ENCODE results near the gene SMCO1. TPM values are rescaled to one million over a fixed set of nuclear protein-coding genes. Genes with fewer than 3 reads are reported as not detected.

Gene SMCO1
- polyA plus RNA-seq (2013, experiment 1 of 2) = 0.04 TPM
- 0.03 TPM for polyA plus RNA-seq (2013, experiment 2 of 2)

GRCh38 chr3:196514913-196515621 is at the start of gene SMCO1:
TSS of gene SMCO1 (minus strand) at chr3:196515346. CDS start at chr3:196515209, 137 bp downstream.
- Histone ChIP-seq H3K4me2 (ENCODE audit: low read length) (no peak within 1 kb of the TSS), H2BK120ac (ENCODE audit: low read depth, low read length) (no peak within 1 kb of the TSS), H3K4ac (ENCODE audit: low read depth, low read length) (no peak within 1 kb of the TSS), H3K27ac (ENCODE audit: low read depth, low read length) (no peak within 1 kb of the TSS), H3K4me3 (ENCODE audit: low read length) (no peak within 1 kb of the TSS), H2BK15ac (replicated peaks; ENCODE audit: low read depth) (no peak within 1 kb of the TSS), H3K4me1 (ENCODE audit: control insufficient read depth, low read depth, low read length) (no peaks in the 10 kb centered on the region), H3K23ac (ENCODE audit: low read length) (no peak within 1 kb of the TSS), H2BK5ac (ENCODE audit: low read length) (no peak within 1 kb of the TSS), H4K5ac (ENCODE audit: low read length) (no peak within 1 kb of the TSS), H2AK5ac (ENCODE audit: low read length) (no peak within 1 kb of the TSS), H3K79me2 (ENCODE audit: control insufficient read depth, insufficient read depth, low read length) (no peaks in the 10 kb centered on the region), H3K9ac (ENCODE audit: low read length) (no peak within 1 kb of the TSS), H4K8ac (ENCODE audit: low read depth, low read length) (no peak within 1 kb of the TSS), H3K79me1 (ENCODE audit: low read length) (no peaks in the 10 kb centered on the region), H3K56ac (ENCODE audit: low read length) (no peak within 1 kb of the TSS), H3K27me3 (ENCODE audit: insufficient read depth, low read length, poor library complexity) (no peaks in the 10 kb centered on the region), H3K36me3 (ENCODE audit: control insufficient read depth, insufficient read depth, low read length) (no peaks in the 10 kb centered on the region), H3K18ac (ENCODE audit: low read length) (no peak within 1 kb of the TSS)
- WGBS (ENCODE audit: extremely low coverage, insufficient coverage, low lambda C conversion rate) = no CpG with 5 or more reads among the region's 10 CpGs
- no peak for DNase-seq

GRCh38 chr3:196563721-196564225 is 48.6 kb upstream of the SMCO1 start:
- no peak for DNase-seq
- peaks cover 8% of the 10 kb centered on the region for H3K79me2 ChIP-seq (ENCODE audit: control insufficient read depth, insufficient read depth, low read length)
- no peak overlapping the region for H3K4ac ChIP-seq (ENCODE audit: low read depth, low read length)
- no peak overlapping the region for H2BK5ac ChIP-seq (ENCODE audit: low read length)
- no peak overlapping the region for H2BK120ac ChIP-seq (ENCODE audit: low read depth, low read length)
- no peak overlapping the region for H4K8ac ChIP-seq (ENCODE audit: low read depth, low read length)
- no CpG with 5 or more reads among the region's 9 CpGs for WGBS (ENCODE audit: extremely low coverage, insufficient coverage, low lambda C conversion rate)
- no peak overlapping the region for H4K5ac ChIP-seq (ENCODE audit: low read length)
- H3K56ac ChIP-seq (ENCODE audit: low read length) = no peak overlapping the region
- no peak overlapping the region for H2AK5ac ChIP-seq (ENCODE audit: low read length)
- H3K4me1 ChIP-seq (ENCODE audit: control insufficient read depth, low read depth, low read length) = no peaks in the 10 kb centered on the region
- no peak overlapping the region for H3K4me2 ChIP-seq (ENCODE audit: low read length)
- no peak overlapping the region for H2BK15ac ChIP-seq (replicated peaks; ENCODE audit: low read depth)
- H3K79me1 ChIP-seq (ENCODE audit: low read length) = peaks cover 6% of the 10 kb centered on the region
- no peak overlapping the region for H3K4me3 ChIP-seq (ENCODE audit: low read length)
- H3K27ac ChIP-seq (ENCODE audit: low read depth, low read length) = no peak overlapping the region
- H3K36me3 ChIP-seq (ENCODE audit: control insufficient read depth, insufficient read depth, low read length) = no peaks in the 10 kb centered on the region
- H3K9ac ChIP-seq (ENCODE audit: low read length) = no peak overlapping the region
- H3K18ac ChIP-seq (ENCODE audit: low read length) = no peak overlapping the region
- H3K23ac ChIP-seq (ENCODE audit: low read length) = no peak overlapping the region
- H3K27me3 ChIP-seq (ENCODE audit: insufficient read depth, low read length, poor library complexity) = no peaks in the 10 kb centered on the region

GRCh38 chr3:196559826-196560225 is 44.7 kb upstream of the SMCO1 start:
- H2BK15ac ChIP-seq (replicated peaks; ENCODE audit: low read depth) = no peak overlapping the region
- H2BK120ac ChIP-seq (ENCODE audit: low read depth, low read length) = no peak overlapping the region
- H3K79me2 ChIP-seq (ENCODE audit: control insufficient read depth, insufficient read depth, low read length) = no peaks in the 10 kb centered on the region
- H3K27ac ChIP-seq (ENCODE audit: low read depth, low read length) = no peak overlapping the region
- H4K8ac ChIP-seq (ENCODE audit: low read depth, low read length) = no peak overlapping the region
- WGBS (ENCODE audit: extremely low coverage, insufficient coverage, low lambda C conversion rate) = no CpG with 5 or more reads among the region's 3 CpGs
- H3K56ac ChIP-seq (ENCODE audit: low read length) = no peak overlapping the region
- DNase-seq = no peak
- H2BK5ac ChIP-seq (ENCODE audit: low read length) = no peak overlapping the region
- H3K4me2 ChIP-seq (ENCODE audit: low read length) = no peak overlapping the region
- H4K5ac ChIP-seq (ENCODE audit: low read length) = no peak overlapping the region
- no peak overlapping the region for H2AK5ac ChIP-seq (ENCODE audit: low read length)
- H3K18ac ChIP-seq (ENCODE audit: low read length) = no peak overlapping the region
- H3K27me3 ChIP-seq (ENCODE audit: insufficient read depth, low read length, poor library complexity) = no peaks in the 10 kb centered on the region
- no peaks in the 10 kb centered on the region for H3K4me1 ChIP-seq (ENCODE audit: control insufficient read depth, low read depth, low read length)
- no peak overlapping the region for H3K9ac ChIP-seq (ENCODE audit: low read length)
- no peak overlapping the region for H3K23ac ChIP-seq (ENCODE audit: low read length)
- H3K4me3 ChIP-seq (ENCODE audit: low read length) = no peak overlapping the region
- no peaks in the 10 kb centered on the region for H3K36me3 ChIP-seq (ENCODE audit: control insufficient read depth, insufficient read depth, low read length)
- no peak overlapping the region for H3K4ac ChIP-seq (ENCODE audit: low read depth, low read length)
- H3K79me1 ChIP-seq (ENCODE audit: low read length) = peaks cover 1% of the 10 kb centered on the region

- Histone ChIP-seq H2AK5ac (ENCODE audit: low read length) (no peak overlapping the region), H3K23ac (ENCODE audit: low read length) (no peak overlapping the region), H3K4me1 (ENCODE audit: control insufficient read depth, low read depth, low read length) (no peaks in the 10 kb centered on the region), H3K79me2 (ENCODE audit: control insufficient read depth, insufficient read depth, low read length) (no peaks in the 10 kb centered on the region), H2BK15ac (replicated peaks; ENCODE audit: low read depth) (no peak overlapping the region), H3K9ac (ENCODE audit: low read length) (no peak overlapping the region), H4K5ac (ENCODE audit: low read length) (no peak overlapping the region), H3K56ac (ENCODE audit: low read length) (no peak overlapping the region), H3K4ac (ENCODE audit: low read depth, low read length) (no peak overlapping the region), H3K27ac (ENCODE audit: low read depth, low read length) (no peak overlapping the region), H3K27me3 (ENCODE audit: insufficient read depth, low read length, poor library complexity) (no peaks in the 10 kb centered on the region), H3K36me3 (ENCODE audit: control insufficient read depth, insufficient read depth, low read length) (no peaks in the 10 kb centered on the region), H3K79me1 (ENCODE audit: low read length) (peaks cover 1% of the 10 kb centered on the region), H2BK120ac (ENCODE audit: low read depth, low read length) (no peak overlapping the region), H2BK5ac (ENCODE audit: low read length) (no peak overlapping the region), H3K4me3 (ENCODE audit: low read length) (no peak overlapping the region), H3K18ac (ENCODE audit: low read length) (no peak overlapping the region), H3K4me2 (ENCODE audit: low read length) (no peak overlapping the region), H4K8ac (ENCODE audit: low read depth, low read length) (no peak overlapping the region)
- no peak for DNase-seq
Measured at GRCh38 chr3:196558476-196558875, 43.3 kb upstream of the SMCO1 start.

GRCh38 chr3:196557236-196557635 is 42.1 kb upstream of the SMCO1 start:
- Histone ChIP-seq H2AK5ac (ENCODE audit: low read length) (no peak overlapping the region), H3K79me2 (ENCODE audit: control insufficient read depth, insufficient read depth, low read length) (no peaks in the 10 kb centered on the region), H3K4me3 (ENCODE audit: low read length) (no peak overlapping the region), H4K8ac (ENCODE audit: low read depth, low read length) (no peak overlapping the region), H3K56ac (ENCODE audit: low read length) (no peak overlapping the region), H2BK120ac (ENCODE audit: low read depth, low read length) (no peak overlapping the region), H3K79me1 (ENCODE audit: low read length) (peaks cover 1% of the 10 kb centered on the region), H2BK15ac (replicated peaks; ENCODE audit: low read depth) (no peak overlapping the region), H3K27ac (ENCODE audit: low read depth, low read length) (no peak overlapping the region), H2BK5ac (ENCODE audit: low read length) (no peak overlapping the region), H3K23ac (ENCODE audit: low read length) (no peak overlapping the region), H3K4me1 (ENCODE audit: control insufficient read depth, low read depth, low read length) (no peaks in the 10 kb centered on the region), H3K4ac (ENCODE audit: low read depth, low read length) (no peak overlapping the region), H4K5ac (ENCODE audit: low read length) (no peak overlapping the region), H3K9ac (ENCODE audit: low read length) (no peak overlapping the region), H3K4me2 (ENCODE audit: low read length) (no peak overlapping the region), H3K18ac (ENCODE audit: low read length) (no peak overlapping the region), H3K27me3 (ENCODE audit: insufficient read depth, low read length, poor library complexity) (no peaks in the 10 kb centered on the region), H3K36me3 (ENCODE audit: control insufficient read depth, insufficient read depth, low read length) (no peaks in the 10 kb centered on the region)
- DNase-seq = no peak
- WGBS (ENCODE audit: extremely low coverage, insufficient coverage, low lambda C conversion rate) = no CpG with 5 or more reads among the region's 5 CpGs

GRCh38 chr3:196555295-196555694 is 40.1 kb upstream of the SMCO1 start:
- no peak overlapping the region for H4K8ac ChIP-seq (ENCODE audit: low read depth, low read length)
- H2BK120ac ChIP-seq (ENCODE audit: low read depth, low read length) = no peak overlapping the region
- no peaks in the 10 kb centered on the region for H3K4me1 ChIP-seq (ENCODE audit: control insufficient read depth, low read depth, low read length)
- WGBS (ENCODE audit: extremely low coverage, insufficient coverage, low lambda C conversion rate) = no CpG with 5 or more reads among the region's 3 CpGs
- H3K56ac ChIP-seq (ENCODE audit: low read length) = no peak overlapping the region
- H3K4me2 ChIP-seq (ENCODE audit: low read length) = no peak overlapping the region
- no peak overlapping the region for H3K9ac ChIP-seq (ENCODE audit: low read length)
- no peak overlapping the region for H3K18ac ChIP-seq (ENCODE audit: low read length)
- no peaks in the 10 kb centered on the region for H3K27me3 ChIP-seq (ENCODE audit: insufficient read depth, low read length, poor library complexity)
- H3K36me3 ChIP-seq (ENCODE audit: control insufficient read depth, insufficient read depth, low read length) = no peaks in the 10 kb centered on the region
- DNase-seq = no peak
- no peak overlapping the region for H3K23ac ChIP-seq (ENCODE audit: low read length)
- H3K4me3 ChIP-seq (ENCODE audit: low read length) = no peak overlapping the region
- no peak overlapping the region for H3K4ac ChIP-seq (ENCODE audit: low read depth, low read length)
- no peak overlapping the region for H3K27ac ChIP-seq (ENCODE audit: low read depth, low read length)
- no peak overlapping the region for H2BK5ac ChIP-seq (ENCODE audit: low read length)
- no peaks in the 10 kb centered on the region for H3K79me2 ChIP-seq (ENCODE audit: control insufficient read depth, insufficient read depth, low read length)
- no peaks in the 10 kb centered on the region for H3K79me1 ChIP-seq (ENCODE audit: low read length)
- H4K5ac ChIP-seq (ENCODE audit: low read length) = no peak overlapping the region
- H2BK15ac ChIP-seq (replicated peaks; ENCODE audit: low read depth) = no peak overlapping the region
- no peak overlapping the region for H2AK5ac ChIP-seq (ENCODE audit: low read length)

All from mesendoderm (in vitro differentiated cells).